ENCODE results near the gene KCNMA1. TPM values are rescaled to one million over a fixed set of nuclear protein-coding genes. Genes with fewer than 3 reads are reported as not detected.

KCNMA1 gene
- total RNA-seq, 1 experiment from 2014 or later: 20.7 TPM

- H3K36me3 Mint-ChIP-seq (ENCODE audit: insufficient read depth, unreplicated experiment): no peaks in the 10 kb centered on the region
- H3K4me3 ChIP-seq (ENCODE audit: low read depth, low read length): no peak overlapping the region
- no peak overlapping the region for H3K27ac Mint-ChIP-seq (ENCODE audit: unreplicated experiment)
- no peaks in the 10 kb centered on the region for H3K9me3 ChIP-seq
- no peaks in the 10 kb centered on the region for H3K36me3 ChIP-seq (ENCODE audit: control insufficient read depth, insufficient read depth, low read length)
- H3K4me3 Mint-ChIP-seq (ENCODE audit: unreplicated experiment): no peak overlapping the region
- intact Hi-C loops (cut with micrococcal nuclease; ENCODE audit: unreplicated experiment): no loop called here
- POLR2A ChIA-PET: no interaction called here
- no peaks in the 10 kb centered on the region for H3K4me1 Mint-ChIP-seq (ENCODE audit: low read depth, unreplicated experiment)
- no peaks in the 10 kb centered on the region for H3K27me3 Mint-ChIP-seq (ENCODE audit: insufficient read depth, unreplicated experiment)
- CTCF ChIA-PET: no interaction called here
- H3K9me3 Mint-ChIP-seq (ENCODE audit: unreplicated experiment): no peaks in the 10 kb centered on the region
- TF ChIP-seq CTCF (IDR thresholded peaks at IDR 0.05; ENCODE audit: insufficient read depth in 1 of 2, low read depth in 1 of 2, low read length in 1 of 2, severe bottlenecking in 1 of 2, unreplicated experiment in 1 of 2): no peak
- DNase-seq: no peak
- no peaks in the 10 kb centered on the region for H3K4me1 ChIP-seq
- no peaks in the 10 kb centered on the region for H3K27me3 ChIP-seq (replicated peaks; ENCODE audit: control insufficient read depth, insufficient read depth, low read length)
- no TSS peak for BruUV-seq (replicated peaks)
These were observed 280.4 kb downstream of the KCNMA1 start for GRCh38 chr10:77357185-77357584.

- Mint-ChIP-seq H3K27me3 (ENCODE audit: insufficient read depth, unreplicated experiment) (no peaks in the 10 kb centered on the region), H3K4me1 (ENCODE audit: low read depth, unreplicated experiment) (no peaks in the 10 kb centered on the region), H3K27ac (ENCODE audit: unreplicated experiment) (no peak overlapping the region), H3K36me3 (ENCODE audit: insufficient read depth, unreplicated experiment) (no peaks in the 10 kb centered on the region), H3K9me3 (ENCODE audit: unreplicated experiment) (no peaks in the 10 kb centered on the region), H3K4me3 (ENCODE audit: unreplicated experiment) (no peak overlapping the region)
- CTCF ChIA-PET: no interaction called here
- H3K4me1 ChIP-seq: 0 out of 2 replicates have a peak, but pooled peaks cover 3% of the 10 kb centered on the region
- no peak for TF ChIP-seq CTCF (IDR thresholded peaks at IDR 0.05; ENCODE audit: insufficient read depth in 1 of 2, low read depth in 1 of 2, low read length in 1 of 2, severe bottlenecking in 1 of 2, unreplicated experiment in 1 of 2)
- POLR2A ChIA-PET: no interaction called here
- H3K4me3 ChIP-seq (ENCODE audit: low read depth, low read length): no peak overlapping the region
- H3K27me3 ChIP-seq (replicated peaks; ENCODE audit: control insufficient read depth, insufficient read depth, low read length): no peaks in the 10 kb centered on the region
- H3K36me3 ChIP-seq (ENCODE audit: control insufficient read depth, insufficient read depth, low read length): no peaks in the 10 kb centered on the region
- DNase-seq: no peak
- no peaks in the 10 kb centered on the region for H3K9me3 ChIP-seq
- intact Hi-C loops (cut with micrococcal nuclease; ENCODE audit: unreplicated experiment): no loop called here
- no TSS peak for BruUV-seq (replicated peaks)
These were observed 281.8 kb downstream of the KCNMA1 start for GRCh38 chr10:77355844-77356243.

GRCh38 chr10:77351386-77351785 is 286.2 kb downstream of the KCNMA1 start:
- no peaks in the 10 kb centered on the region for H3K9me3 Mint-ChIP-seq (ENCODE audit: unreplicated experiment)
- Histone ChIP-seq H3K9me3 (no peaks in the 10 kb centered on the region), H3K4me3 (ENCODE audit: low read depth, low read length) (no peak overlapping the region), H3K4me1 (0 out of 2 replicates have a peak, but pooled peaks cover 3% of the 10 kb centered on the region), H3K27me3 (replicated peaks; ENCODE audit: control insufficient read depth, insufficient read depth, low read length) (no peaks in the 10 kb centered on the region), H3K36me3 (ENCODE audit: control insufficient read depth, insufficient read depth, low read length) (no peaks in the 10 kb centered on the region)
- H3K27ac Mint-ChIP-seq (ENCODE audit: unreplicated experiment): no peak overlapping the region
- no peak for TF ChIP-seq CTCF (IDR thresholded peaks at IDR 0.05; ENCODE audit: insufficient read depth in 1 of 2, low read depth in 1 of 2, low read length in 1 of 2, severe bottlenecking in 1 of 2, unreplicated experiment in 1 of 2)
- intact Hi-C loops (cut with micrococcal nuclease; ENCODE audit: unreplicated experiment): no loop called here
- no peaks in the 10 kb centered on the region for H3K4me1 Mint-ChIP-seq (ENCODE audit: low read depth, unreplicated experiment)
- BruUV-seq (replicated peaks): no TSS peak
- H3K27me3 Mint-ChIP-seq (ENCODE audit: insufficient read depth, unreplicated experiment): no peaks in the 10 kb centered on the region
- no peaks in the 10 kb centered on the region for H3K36me3 Mint-ChIP-seq (ENCODE audit: insufficient read depth, unreplicated experiment)
- ChIA-PET CTCF (no interaction called here), POLR2A (no interaction called here)
- H3K4me3 Mint-ChIP-seq (ENCODE audit: unreplicated experiment): no peak overlapping the region
- no peak for DNase-seq
